ENCODE data around the gene JAM2.
"Not testable (repeated sequence)": the region's sequence is repeated elsewhere in the genome, so short reads cannot be mapped to it uniquely, and the experiment has no call there.

JAM2 gene, protein sequence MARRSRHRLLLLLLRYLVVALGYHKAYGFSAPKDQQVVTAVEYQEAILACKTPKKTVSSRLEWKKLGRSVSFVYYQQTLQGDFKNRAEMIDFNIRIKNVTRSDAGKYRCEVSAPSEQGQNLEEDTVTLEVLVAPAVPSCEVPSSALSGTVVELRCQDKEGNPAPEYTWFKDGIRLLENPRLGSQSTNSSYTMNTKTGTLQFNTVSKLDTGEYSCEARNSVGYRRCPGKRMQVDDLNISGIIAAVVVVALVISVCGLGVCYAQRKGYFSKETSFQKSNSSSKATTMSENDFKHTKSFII

DNA sequence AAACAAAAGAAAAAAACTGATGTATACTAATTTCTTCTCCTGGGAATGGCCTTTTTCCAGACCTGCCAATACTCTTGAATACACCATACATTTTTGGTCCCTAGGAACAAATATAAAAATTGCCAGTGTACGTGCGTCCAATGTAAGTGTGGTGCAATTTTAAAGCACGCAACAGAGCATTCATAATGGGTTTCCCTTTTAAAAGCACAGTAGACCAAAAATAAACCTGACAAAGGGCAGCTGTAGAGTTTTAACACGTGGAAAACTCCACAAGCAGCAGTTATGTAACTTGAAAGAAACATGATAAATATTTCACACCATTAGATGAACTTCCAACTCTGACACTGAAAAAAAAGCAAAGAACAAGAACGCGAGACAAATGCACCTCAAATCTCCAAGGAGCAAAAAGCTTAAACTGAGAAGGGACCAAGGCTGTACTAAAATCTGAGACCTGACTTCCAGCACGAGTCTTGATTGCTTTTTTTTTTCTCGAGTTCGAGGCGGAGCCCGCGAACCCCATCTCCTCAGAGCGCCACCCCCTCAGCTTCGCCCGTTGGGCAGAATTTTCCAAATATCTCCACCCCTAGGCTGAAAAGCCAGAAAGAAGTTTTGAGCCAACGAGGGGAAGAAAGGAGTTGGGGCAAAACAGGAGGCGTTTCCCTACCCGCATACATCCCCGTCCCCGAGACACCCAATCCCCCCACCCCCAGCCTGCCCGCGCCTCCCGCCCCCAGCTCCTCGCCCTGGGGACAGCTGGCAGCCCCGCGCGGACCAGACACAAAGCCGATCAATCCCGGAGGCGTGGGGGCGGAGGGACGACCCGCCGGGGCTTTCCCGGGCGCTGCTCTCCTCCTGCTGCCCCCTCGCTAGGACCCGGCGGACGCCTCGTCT is at the start of gene JAM2:
JAM2 (plus strand) TSS at position 599 of the 891 bp plus-strand sequence. CDS start 564 bp downstream, outside the sequence.
- no peak for DNase-seq

DNA sequence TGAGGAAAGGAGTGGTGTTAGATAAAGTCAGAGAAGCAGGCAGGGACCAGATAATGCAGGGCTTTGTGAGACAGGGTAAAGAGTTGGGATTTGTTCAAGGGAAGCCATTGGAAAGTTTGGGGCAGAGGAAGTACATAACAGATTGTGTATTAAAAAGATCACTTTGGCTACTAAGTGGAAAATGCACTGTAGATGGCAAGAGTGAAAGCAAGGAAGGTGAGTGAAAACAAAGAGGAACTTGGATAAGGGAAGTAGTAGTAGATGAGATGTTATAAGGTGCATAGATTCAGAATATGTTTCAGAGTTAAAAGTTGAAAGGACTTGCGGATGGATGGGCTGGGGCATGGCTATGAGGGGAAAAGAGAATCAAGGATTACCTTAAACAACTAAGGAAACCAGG is 49.2 kb upstream of the JAM2 start:
- no peak for DNase-seq

DNA sequence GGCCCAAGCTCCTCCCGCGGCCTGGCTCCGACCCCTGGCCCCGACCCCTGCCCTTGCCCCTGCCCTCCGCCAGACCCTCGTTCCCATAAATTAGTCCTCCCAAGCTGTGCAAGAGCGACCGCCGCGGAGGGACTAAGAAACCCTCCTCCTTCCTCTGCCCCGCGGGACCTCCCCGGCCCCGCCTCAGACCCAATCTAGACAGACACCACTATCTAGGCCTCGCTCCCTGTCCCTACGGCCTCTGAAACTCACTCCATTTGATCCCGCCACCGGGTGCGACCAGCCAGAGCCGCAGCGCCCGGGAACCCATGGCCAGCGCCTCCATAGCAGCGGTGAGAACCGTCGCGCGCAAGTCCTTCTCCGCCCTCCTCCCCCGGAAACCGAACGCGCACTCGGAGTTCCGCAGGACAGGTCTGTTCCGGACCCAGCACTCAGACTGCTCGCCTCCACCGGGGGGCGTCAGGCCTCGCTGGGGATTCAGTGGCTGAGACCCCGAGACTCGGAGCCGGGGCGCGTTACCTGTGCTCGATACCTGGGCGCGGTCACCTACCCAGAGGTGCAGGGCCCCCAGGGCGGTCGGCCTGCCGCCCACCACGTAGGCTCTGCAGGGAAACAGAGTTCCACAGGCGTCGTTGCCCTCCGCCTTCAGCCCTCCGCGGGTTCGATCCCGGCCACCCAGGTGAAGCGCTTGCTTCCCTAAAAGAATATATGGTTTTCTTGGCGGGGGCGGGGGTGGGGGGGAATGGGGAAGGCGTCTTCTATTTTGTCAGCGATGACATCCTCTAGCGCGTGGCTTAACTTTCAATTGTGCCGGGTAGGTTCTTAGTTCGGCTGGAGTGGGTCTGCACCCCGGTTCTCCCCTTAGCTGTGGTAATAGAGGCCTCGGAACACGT is 31.7 kb upstream of the JAM2 start, which contains the start of gene MRPL39:
MRPL39 (minus strand) TSS at position 331 of the 893 bp plus-strand sequence; CDS start at position 325, 6 bp downstream.
- DNase-seq = peak; percentile 84

DNA sequence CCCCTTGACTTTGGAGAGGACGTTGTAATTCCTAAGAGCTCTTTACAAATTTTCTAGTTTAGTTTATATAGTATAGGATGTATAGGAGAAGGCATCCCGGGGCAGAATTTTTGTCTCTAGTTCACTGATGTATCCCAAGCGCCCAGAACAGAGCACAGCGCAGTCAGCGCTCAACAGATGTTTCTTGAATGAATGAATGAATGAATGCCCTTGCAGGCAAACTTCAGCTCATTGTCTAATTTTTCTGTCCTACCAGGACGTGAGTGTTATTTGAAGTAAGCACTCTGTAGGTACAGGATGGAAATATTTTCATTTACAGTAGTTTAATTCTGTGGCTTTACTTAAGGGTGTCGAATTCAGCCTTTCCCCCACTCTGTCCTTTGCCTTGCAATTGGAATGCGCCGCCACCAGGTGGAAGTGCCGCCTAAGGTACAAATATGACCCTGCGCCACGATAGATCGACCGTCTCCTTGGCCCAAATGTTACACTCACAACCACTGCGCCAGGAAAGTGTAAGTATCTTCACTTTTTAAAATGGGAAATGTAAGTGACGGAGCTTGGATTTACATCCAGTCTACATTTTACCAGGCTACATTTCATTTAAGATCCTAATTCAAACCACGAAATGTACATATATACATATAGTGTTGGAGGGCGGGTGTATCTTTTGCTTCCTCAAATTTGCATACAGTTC is 30.9 kb upstream of the JAM2 start:
- peak; percentile 70 for DNase-seq

DNA sequence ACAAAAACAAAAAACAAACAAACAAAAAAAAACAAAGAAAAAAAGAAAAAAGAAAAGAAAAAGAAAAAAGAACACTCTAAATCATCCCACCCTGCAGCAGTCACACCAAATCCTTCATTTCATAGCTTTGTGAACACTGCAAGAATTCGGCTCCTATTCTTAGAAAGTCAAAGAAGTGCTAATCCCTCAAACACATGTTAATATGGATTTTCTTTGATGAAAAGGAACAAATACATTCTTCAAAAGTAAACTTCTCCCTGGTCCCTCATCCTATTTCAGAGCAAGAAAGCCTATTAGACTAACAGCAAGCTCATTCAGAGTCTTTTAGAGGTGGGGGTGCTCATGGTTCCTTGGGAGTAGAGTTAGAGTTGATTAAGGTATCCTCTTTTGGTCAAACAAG is 24.6 kb upstream of the JAM2 start:
- no peak for DNase-seq

DNA sequence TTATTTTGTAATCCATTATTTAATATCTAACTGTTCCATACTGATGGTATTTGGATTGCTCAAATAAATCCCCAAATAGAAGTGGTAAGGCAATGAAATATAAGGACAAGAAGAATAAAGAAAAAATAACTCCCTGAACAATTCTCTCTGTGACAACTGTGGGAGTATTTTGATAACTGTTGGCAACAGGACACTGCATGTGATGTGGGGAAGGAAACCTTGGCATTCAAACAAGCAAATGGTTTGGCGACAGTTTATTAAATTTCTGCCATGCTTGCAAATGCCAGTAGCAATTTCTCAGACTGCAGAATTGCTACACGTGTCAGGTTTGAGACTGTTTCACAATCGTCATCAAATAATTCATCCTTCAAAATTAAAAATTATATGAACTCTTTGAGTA is 23.2 kb upstream of the JAM2 start:
- DNase-seq = no peak

DNA sequence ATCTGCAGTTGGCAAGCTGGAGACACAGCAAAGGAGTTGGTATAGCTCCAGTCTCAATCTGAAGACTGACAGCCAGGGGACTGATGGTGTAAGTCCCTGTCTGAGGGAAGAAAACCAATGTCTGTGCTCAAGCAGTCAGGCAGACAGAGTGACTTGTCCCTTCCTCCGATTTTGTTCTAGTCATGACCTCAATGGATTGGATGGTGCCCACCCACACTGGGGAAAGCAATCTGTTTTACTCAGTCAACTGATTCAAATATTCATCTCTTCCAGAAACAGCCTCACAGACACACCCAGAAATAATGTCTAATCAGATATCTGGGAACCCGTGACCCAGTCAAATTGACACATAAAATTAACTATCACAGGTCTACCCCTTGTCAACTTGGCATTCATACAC is 19.9 kb upstream of the JAM2 start:
- no peak for DNase-seq

DNA sequence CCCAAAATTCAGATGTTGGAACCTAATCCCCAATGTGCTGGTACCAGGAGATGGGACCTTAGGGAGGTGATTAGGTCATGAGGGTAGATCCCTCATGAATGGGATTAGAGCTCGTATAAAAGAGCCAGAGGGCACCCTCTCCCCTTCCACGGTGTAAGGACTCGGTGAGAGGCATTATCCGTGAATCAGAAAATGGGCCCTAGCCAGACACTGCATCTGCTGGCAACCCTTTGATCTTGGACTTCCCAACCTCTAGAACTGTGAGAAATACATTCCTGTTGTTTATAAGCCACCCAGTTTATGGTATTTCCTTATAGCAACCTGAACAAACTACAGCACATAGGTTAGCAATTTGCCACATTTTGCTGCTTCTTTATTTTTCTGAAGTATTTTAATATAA is 14.5 kb upstream of the JAM2 start:
- DNase-seq = no peak

DNA sequence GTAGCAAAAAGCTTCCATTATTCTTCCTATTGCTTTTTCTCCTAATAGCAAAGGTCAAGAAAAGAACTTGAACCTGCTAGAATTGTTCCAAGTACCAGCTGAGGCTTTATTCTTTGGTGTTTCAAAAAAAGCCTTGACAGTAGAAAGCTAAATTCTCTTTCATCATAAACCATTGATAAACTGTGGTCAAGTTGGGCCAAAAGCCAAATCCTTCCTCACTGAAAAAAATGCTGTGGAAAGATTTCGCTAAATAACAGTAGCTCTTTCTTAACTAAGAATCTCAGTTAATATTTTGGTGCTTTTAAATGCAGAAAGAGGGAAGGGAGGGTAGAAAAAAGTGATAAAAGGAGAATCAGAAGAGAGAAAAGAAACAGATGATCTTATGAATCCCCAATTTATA is 14.0 kb upstream of the JAM2 start:
- DNase-seq = no peak

DNA sequence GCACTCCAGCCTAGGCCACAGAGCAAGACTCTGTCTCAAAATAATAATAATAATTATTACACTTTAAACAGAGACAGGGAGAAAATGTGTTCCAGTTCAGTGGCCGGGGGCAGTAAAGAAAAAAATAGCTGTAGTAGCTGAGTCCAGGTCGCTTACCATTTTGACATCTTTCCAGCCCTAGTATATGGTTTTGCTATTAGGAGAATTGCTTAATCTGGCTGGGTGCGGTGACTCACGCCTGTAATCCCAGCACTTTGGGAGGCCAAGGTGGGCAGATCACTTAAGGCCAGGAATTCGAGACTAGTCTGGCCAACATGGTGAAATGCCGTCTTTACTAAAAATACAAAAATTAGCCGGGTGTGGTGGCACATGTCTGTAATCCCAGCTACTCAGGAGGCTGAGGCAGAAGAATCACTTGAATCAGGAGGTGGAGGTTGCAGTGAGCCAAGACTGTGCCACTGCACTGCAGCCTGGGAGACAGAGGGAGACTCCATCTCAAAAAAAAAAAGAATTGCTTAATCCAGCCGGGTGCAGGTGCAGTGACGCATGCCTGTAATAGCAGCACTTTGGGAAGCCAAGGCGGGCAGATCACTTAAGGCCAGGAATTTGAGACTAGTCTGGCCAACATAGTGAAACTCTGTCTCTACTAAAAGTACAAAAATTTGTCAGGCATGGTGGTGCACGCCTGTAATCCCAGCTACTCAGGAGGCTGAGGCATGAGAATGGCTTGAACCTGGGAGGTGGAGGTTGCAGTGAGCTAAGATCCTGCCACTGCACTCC is 13.1 kb upstream of the JAM2 start:
- not testable (repeated sequence) for DNase-seq

DNA sequence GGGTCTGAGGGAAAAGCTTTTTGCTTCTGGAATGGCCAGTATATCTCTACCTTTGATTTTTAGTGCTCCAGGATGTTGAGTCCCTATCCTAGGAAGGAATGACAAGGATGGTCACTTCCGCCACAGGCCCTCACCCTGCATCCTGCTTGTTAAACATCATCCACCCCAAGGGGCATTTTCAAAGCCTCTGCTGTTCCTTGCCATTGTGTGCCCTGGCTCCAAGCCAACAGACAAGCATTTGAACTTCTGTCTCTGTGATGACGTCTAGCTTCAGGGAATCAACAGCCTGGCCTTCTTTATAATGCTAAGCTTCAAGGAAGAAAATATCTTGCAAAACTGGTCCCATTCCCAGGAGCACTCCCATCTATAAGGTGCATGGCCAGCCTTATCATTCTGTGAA is 12.3 kb upstream of the JAM2 start:
- no peak for DNase-seq

DNA sequence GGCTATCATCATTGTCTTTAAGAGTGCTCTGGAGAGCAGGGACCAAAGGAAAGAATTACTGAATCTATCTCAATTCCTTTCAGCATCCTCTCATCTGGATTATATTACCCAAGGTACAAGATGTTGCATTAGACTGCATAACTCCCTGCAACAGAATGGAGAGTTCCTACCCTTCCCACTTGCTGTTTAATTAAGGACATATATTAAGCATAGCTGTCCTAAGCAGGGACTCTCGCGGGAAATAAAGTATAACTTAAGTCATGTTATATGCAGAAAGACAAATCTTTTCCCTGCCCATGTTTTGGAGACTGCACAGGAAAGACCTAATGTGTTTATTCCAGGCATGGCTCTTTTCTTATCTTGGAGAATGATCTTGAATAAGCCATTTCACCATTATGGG is 6.8 kb upstream of the JAM2 start:
- no peak for DNase-seq

DNA sequence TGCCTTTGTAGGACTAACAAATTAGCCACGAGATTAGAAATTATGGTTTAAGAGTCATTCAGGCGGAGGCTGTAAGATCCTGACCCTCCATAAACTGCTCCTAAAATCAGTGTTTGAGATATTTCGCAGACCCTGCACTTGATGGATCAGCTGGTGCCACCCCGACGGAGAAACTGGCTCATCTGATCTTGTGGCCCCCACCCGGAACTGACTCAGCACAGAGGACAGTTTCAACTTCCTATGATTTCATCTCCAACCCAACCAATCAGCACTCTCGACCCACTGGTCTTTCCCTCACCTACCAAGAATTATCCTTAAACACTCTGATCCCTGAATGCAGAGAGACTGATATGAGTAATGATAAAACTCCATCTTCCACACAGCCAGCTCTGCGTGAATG is 3.7 kb upstream of the JAM2 start:
- no peak for DNase-seq

DNA sequence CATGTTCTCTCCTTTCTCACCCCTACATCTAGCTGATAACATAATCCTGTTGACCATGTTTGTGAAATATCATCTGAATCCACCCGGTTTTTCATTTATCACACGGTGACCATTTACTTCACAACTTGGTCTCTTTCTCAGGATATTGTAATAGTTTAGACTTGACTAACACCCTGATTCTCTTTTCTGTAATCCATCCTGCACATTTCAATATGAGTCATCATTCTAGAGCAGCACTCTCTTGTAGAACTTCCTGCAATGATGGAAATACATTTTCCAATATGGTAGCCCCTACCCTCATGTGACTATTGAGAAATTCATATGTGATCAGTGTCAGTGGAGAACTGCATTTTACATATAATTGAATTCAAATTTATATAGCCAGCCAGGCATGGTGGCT is 2.3 kb upstream of the JAM2 start:
- no peak for DNase-seq

DNA sequence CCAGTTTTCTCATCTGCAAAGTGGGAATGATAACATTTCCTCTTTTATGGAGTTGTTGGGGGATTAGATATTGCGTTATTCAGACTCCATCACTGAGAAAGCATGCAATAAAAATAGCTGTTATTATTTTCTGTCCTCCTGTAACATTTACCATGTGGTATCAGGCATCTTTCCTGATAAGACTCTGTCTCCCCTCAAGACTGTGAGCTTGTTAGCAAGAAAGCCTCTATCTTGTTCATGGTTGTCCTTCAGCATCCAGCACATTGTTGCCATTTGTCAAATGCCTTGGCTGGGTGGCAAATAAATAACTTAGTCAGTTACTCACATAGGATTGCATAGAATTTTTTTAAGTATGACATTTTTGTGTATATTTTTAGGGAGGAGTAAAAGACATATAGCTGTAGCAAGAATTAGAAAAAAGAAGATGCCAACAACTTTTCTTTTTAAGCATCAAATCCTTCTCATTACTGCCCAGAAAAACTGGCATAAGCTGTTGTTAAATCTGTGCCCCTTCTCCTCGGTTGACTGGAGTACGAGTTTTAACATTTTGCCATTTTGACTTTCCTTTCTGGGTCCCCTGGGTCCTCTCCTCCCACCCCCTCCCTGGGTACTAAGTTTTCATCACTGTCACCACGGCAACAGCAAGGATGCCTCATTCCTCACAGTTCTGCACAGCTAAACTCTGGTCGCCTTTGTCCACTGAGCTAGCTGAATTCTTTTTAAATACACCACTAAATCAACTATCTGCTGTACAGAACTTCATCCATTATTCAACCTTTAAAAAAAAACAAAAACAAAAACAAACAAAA is 1.0 kb upstream of the JAM2 start:
- DNase-seq = no peak

DNA sequence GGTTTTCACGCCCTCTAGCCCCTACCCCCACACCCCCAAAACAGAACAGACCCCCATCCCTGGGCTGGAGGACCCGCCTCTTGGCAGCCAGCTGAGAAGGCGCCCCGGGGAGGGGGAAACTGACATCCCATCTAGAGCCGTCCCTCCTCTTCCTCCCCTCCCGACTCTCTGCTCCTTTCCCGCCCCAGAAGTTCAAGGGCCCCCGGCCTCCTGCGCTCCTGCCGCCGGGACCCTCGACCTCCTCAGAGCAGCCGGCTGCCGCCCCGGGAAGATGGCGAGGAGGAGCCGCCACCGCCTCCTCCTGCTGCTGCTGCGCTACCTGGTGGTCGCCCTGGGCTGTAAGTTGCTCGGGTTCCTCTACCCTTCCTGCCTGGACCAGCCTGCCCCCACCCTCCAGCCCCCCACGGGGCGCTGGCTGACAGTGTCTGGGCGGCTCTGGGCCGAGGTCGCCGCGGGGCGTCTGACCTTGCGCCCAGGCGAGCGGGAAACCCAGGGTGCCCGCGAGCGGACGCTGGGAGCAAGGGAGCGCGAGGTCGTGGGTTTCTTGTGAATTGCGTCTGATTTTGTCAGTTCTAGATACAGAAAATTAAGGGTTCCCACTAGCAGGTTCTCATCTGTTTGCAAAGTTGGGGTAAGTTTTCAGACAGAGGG is 618 bp downstream of the JAM2 start:
- DNase-seq = peak; percentile 16

DNA sequence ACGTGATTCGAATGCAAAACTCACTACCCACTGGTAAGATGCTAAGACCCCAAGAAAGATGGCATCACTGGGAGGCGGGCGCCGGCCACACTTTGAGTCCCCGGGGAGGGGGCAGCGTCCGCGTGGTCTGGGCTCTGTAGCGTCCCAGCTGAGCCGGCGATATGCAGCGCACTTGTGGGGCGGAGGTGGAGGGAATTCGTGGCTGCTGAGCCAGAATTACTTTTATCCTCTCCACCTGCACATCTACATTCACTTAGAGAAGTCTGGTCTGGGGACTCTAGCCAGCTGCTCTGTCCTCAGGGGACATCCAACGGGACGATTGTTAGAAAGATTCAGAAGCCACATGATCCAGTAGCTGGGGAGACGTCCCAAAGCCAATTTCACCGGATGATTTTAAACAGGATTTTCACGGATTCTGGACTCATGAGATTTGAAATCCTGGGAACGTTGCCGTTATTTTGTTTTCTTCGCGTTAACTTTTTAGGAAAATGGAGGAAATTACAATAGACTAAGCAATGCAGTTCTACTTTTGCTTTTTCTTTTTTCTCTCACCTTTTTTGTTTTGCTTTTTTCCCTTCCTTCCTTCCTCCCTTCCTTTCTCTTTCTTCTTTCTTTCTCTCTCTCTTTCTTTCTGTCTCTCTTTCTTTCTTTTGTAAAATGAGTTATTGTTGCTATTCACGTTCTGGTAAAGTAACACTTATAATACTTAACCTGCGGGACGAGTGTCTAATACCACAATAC is 1.3 kb downstream of the JAM2 start:
- no peak for DNase-seq

DNA sequence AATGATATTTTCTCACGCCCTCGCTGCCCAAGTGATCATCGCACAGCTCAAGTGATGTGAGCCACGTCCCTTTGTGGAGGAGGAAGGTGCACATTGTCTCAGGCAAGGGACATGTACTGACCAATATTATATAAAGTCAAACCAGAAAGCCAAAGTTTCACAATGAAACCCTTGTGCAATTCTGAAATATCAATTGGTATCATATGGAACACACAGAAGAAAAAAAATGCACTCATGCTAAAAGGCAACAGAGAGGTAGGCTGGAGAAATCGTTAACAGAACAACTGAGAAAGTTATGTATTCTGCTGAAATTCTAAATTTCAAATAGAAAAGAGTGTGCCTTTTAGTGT is 1.9 kb downstream of the JAM2 start:
- no peak for DNase-seq

DNA sequence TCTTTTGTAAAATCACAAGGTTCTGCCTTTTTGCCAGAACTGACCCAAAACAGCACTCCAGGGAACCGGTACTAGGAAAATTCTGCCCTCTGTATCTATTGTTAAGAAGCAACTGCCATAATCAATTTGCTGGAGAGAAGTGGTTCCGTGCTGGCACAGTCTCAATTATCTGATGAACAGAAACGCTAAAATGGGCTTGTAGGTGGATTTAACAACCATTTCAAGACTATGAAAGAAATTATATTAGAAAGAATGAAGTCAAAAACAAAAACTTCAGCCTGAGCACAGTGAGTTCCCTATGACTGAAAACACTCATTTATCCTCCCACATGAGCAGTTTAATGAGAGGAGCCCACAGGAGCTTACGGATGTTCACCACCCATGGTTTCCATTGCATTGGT is 4.4 kb downstream of the JAM2 start:
- no peak for DNase-seq

DNA sequence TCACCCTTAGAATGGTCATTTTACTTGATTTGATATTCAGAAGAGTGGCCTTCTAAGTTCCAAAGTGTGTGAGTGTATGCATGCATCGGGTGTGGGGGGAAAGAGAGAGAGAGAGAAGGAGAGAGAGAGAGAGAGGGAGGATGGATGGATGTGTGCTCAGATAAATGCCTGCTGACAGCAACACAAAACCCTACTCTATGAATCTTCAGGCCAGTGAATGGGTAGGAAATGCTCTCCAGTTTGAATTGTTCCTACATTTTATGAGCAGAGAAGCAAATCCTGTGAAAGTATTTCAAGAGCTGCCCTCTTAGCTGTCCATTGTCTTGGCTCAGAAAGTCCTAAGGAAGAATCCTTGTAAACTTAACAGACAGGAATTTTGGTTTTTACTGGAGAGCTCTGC is 7.4 kb downstream of the JAM2 start:
- DNase-seq = no peak
